ENCODE results near the gene FAF2.

- no peak for TF ChIP-seq CTCF (IDR thresholded peaks at IDR 0.05)
- no peak for TF ChIP-seq POLR2A (IDR thresholded peaks at IDR 0.05)
Observed at GRCh38 chr5:176410486-176411180, 37.6 kb upstream of the FAF2 start.
